Effector CD4-positive, alpha-beta T cell (primary cell): Measurements from ENCODE around the gene CH25H.
A peak's percentile ranks its signal among the peaks of the same experiment; 100 is the strongest.

Experiments
- DNase-seq: peaks from one replicate; pipeline ENCODE4 v3.0.0-alpha.2; 2020

Gene CH25H

DNA sequence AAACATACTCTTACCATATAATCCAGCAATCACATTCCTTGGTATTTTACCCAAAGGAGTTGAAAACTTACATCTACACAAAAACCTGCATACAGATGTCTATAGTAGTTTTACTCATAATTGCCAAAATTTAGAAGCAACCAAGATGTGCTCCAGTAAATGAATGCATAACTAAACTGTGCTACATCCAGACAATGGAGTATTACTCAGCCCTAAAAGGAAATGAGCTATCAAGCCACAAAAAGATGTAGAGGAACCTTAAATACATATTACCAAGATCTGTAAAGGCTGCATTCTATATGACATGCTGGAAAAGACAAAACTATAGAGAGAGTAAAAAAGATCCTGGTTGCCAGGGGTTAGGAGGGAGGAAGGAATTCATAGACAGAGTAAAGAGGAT lies 21.8 kb upstream of the CH25H start:
- no peak for DNase-seq

DNA sequence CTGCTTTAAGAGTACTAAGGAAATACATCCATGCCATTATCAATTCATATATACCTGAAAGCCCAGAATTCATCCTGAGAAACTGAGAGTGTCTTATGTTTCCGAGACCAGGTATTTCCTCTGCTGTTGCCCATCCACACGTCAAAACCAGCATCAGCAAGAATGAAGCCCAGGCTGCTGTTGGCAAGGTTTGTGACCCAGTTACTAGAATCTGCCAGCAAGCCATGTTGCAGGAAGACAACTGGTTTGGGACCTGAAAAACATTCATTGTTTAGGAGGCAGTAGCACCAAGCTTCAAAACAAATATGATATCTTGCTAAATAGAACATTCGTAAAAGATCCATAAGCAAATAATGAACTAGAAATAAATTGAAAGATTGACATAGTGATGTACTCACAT lies 21.0 kb upstream of the CH25H start:
- no peak for DNase-seq

DNA sequence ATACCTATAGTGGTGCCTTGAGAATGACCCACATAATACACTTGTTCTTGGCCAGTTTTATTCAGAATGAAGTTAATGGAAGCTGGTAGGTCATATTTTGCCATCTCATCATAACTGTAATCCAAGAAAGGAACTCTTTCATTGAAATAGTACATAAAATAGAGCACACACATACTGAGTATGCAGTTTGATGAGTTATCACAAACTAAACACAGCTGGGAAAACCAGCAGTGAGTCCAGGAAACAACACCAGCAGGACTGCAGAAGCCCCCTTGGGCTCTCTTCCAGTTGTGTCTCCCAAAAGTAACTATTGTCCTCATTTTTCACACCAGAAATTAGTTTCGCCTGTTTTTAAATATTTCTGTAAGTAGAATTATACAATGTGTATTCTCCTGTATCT lies 19.8 kb upstream of the CH25H start:
- DNase-seq: no peak

DNA sequence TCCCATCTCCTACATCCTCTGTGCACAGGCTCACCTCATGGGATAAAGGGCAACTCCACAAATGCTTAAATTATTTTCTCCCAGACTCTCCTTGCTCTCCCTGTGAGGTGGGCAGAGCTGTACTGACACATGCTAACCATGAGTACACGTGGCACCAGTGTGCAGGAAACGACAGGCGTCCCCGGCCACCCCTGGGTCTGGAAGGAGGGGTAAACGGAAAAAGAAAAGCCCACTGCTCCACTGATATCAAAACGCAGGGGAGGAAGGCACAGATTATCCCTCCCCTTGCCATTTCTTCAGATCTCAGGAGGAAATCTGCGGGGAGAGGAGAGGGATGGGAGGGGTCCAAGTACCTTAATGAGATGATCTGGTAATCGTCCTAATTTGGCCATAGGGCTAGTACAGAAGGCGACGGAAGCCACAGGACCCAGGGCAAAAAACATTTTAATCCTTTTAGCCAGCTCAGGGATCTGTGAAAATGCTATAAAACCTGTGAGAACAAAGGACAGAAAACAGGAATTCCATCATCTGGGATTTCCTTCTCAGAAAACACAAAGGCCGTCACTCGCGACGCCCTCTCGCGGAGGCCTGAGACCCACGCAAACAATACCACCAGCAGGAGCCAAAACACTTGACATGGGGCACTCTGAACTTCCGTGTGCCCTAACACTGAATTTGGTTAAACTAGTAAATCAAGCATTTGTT lies 17.8 kb upstream of the CH25H start:
- no peak for DNase-seq

DNA sequence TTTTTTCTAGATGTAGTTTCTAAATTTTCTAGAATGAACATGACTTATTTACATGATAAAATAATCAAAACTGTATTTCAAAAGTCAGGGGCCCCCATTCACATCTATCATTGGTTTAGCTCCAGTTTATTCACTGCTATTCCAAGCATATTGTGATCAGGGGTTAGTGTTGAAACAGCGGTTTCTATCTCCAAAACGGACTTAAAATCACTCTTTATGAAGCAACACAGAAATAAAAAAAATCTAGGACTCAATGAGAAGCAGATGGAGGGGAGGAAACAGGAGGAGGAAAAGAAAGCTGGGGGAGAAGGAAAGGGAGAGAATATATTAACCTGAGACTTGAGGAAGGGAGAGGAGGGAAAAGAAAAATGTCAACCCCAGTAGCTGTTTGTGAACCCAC lies 14.8 kb upstream of the CH25H start:
- DNase-seq: no peak

DNA sequence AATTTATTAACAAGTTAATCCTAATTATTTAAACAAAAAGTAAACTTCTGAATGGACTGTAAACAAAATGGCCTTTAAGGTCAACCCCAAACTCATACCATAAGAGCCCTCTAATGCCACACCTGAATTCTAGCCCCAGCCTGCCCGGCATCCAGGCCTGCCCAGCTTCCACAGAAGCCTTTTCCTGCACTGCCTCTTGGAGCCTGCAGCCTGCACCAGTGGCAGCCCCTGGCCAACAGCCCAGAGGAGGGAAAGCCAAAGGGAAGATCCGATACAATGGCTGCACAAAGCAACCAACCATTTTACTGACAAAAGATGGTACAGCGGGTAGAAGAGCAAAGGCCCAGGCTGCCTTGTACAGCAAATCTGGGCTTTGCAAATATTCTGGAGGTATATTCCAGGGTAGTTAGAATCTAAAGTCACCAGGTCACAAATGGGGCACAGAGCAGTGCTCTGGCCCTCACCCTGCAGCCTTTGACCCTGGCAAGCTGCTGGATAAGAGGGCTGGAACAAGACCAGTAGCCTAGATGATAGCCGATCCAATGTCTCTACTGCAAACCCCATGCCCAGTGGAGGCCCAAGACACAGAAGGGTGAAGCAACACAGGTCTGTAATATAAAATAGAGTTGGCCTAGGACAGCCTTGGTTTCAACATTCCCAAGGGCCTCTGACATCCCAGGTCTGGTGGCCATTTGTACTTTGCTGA lies 12.5 kb upstream of the CH25H start:
- DNase-seq: no peak

DNA sequence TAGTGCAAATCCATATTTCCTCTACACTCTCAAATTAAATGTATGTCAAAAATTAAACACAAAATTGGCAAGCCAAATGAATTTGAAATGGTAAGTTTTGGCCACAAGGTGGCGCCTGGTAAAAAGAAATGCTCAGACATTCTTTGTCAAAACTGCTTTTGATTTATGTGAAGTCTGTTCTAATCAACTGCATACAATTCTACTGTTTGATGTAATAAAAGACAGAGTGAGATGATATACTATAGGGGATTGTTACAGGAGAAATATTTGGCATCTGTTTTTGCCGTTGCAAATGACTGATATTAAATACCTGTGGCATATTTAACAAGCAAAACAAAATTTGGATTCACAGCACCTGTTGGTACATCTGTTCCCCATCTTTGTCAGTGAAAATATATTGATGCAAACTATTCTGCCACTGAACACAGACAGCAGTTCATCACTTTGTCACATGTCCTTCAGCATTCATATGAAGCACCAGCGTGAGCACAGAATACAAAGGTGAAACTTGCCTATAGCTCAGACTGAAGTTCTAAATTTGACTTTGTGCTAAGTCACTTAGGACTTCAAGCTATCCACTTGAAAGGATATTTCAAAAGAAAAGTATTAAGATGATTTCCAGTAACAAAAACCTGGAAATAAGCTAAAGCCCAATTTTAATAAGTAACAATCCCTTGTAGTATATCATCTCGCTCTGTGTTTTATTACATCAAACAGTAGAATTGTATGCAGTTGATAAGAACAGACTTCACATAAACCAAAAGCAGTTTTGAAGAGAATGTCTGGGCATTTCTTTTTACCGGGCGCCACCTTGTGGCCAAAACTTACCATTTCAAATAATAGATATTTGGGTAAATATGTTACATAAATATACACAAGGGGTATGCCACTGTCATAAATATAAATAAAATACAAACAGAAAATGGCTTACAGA lies 10.2 kb upstream of the CH25H start:
- peak; percentile 61 for DNase-seq

DNA sequence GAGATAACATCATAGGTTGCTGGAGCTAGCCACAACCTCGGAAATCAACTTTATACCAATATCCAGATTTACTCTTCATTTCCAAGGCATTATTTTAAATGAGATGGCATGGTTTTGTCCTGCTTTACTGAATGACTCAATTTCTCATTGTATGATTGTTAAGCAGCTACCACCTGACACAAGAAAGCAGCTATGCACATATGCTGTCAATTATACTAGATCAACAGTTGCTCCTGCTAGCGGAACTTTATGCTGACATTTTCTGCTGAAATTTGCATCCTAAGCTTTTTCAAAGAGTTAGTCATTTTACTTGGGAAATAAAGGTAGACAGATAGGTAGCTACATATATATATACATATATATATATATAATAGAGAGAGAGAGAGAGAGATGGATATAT lies 8.9 kb upstream of the CH25H start:
- no peak for DNase-seq

DNA sequence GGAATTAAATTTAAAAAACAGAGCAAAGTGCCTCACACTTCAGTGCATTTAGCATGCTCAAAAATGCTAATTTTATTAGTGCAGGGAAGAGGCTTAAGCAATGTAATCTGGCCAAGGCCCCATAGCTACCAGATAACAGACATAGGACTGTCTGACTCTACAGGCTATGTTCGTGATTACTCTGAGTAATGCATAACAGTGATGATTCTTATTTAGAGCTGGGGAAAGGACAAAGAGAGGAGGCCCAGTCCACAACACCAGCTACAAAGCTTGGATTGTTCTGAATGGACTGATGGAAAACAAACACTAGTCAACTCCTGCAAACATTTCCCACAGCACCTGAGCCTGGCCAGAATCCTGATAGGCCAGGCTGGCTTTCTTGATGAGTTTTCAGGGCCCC lies 8.4 kb upstream of the CH25H start:
- no peak for DNase-seq

DNA sequence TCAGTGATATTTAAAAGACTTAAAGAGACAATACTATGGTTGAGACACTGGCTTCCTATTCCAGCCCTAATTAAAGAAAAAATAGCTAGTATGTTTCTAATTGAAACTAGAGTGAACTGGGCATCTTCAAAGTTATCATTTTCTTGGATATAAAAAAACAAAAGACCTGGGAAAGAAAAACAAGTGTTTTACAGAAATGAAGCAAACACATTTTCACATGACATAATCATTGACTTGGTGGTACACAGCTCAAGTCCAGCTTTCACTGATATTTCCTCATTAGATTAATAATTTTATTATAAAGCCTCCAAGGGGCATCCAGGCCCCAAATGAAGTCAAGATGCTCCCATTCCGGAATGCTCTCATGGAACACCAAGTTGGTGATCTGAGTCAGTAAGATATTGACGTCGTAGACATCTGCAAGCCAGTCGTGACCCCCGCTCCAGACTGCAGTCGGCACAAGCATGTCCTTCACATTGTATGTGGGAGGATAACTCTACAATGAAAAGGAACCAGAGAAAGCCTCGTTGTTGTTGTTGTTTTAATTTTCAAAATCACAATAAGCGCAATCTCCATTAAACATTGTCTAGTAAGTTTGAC lies 7.5 kb upstream of the CH25H start:
- DNase-seq: no peak

DNA sequence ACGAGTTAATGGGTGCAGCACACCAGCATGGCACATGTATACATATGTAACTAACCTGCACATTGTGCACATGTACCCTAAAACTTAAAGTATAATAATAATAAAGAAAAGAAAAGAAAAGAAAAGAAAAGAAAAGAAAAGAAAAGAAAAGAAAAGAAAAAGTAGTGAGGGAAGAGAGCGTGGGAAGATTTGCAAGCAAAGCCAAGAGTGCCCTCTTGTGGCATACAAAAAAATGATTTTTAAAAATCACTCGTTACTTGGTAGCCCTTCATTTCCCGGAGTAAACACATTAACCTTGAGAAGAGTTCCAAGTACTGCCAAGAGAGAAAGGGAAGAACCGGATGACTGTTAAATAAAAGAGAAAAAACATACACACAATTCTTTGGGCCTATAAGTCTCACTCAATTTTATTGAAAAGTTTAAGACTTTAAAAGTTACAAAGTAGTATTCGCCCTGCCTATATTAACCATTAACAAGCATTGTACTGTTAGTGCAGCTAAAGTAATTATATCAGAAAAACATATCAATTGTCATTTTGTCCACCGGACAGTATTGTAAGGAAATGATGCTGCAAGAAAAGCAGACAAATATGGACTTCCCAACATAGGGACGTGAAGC lies 6.2 kb upstream of the CH25H start:
- no peak for DNase-seq

DNA sequence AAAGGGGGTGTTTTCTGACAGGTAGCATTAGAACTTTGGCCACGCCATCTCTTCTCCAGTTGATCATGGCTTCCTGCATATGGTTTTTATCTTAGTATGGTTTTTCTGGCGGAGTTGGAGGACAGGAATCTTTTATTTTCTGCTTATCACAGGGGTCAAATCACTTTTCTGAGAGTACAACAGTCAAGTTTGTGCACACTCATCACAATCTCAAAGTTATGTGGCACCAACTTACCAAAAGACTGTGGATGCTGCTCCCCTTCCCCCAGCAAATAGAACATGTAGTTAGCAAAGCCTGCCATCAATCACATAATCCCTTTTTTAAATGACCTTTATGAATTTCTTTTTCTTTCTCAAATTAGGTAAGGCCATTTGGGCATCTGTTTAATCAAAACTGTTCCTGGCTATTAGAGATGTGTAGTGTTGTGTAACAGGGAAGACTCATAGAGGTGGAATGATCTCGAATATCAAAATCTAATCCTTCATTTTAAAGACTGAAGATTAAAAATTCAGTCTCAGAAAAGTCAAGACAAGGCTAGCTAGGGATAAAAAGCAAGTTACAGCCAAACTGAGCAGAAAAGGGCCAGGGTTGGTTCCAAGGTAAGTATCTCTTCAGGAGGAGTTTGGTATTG lies 3.8 kb upstream of the CH25H start:
- DNase-seq: no peak

DNA sequence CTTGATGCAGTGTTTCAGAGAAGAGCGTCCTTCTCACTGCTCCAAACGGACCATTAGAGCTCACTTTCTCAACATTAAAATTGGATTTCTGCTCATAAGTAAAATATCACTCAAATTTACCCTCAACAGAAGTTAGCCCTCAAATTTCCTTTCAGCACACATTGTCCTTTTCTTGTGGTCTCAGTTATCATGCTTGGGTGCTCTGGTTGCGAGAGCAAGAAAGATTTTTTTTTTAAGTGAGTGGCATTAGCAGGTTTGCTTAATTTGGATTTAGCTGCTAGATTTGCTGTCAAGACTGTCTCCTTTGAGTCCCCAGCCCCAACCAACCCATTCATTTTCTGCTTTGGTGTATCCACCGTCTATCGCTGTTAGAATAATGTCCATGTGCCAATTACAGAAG lies 2.6 kb upstream of the CH25H start:
- DNase-seq: no peak

DNA sequence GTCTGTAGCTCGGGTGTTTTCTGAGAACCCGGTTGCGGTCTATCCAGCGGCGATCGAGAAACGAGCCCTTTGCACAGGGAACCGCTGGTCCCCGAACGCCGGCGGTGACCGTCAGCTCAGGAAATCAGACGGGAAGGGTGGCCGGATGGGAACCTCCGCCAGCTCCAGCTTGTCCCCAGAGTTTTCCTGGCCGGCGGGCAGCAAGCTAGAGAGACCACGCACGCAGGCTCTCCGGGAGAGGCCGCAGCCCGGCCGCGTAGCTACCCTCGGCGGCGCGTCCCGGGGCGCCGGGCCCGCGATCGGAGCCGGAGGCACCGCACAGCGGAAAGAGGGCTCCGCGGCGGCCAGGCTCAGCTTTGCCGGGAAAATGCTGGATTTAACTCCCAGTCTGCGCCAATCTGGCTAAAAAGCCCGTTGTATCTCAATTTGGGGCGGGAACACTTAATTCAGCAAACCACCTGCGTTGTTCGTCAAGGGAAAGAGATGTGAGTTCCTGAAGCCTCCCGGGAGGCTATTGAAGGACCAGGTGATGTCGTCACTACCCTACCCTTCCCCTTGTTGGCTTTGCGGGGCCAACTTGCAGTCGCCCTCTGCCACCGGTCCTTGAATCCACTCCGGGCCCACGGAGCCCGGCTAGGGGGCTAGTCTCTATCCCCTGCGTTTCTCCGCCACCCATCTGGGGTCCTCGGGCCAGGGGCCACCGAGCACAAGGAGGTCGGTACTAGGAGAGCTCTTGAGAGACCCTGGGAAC lies 859 bp upstream of the CH25H start:
- DNase-seq: no peak

DNA sequence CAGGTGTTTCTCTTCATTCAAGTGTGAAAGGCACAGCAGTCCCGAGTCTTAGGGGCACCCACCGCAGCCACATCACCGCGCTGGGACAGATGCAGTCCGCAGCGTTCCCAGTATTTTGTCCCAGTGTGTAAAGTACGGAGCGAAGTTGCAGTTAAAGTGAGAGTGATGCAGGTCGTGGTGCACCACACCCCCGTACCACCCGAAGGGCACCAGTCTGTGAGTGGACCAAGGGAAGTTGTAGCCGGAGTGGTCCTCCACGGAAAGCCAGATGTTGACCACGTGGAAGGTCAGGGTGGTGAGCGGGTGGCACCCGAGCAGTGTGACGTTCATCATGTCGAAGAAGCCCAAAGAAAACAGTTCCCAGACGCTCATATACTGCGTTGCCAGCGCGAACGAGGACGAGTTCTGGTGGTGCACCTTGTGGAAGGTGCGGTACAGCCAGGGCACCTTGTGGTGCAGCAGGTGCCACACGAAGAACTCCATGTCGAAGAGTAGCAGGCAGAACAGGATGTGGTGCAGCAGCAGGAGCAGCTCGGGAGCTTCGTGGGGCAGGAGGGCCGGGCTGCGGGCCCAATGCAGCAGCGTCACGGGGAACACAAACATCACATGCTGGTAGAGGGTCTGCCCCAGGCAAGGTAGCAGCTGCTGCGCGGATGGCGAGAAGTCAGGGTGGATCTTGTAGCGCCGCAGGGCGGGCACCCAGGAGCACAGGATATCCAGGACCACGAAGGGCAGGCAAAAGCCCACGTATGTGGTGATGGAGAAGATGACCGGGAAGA lies 526 bp downstream of the CH25H start:
- DNase-seq: peak; percentile 24

DNA sequence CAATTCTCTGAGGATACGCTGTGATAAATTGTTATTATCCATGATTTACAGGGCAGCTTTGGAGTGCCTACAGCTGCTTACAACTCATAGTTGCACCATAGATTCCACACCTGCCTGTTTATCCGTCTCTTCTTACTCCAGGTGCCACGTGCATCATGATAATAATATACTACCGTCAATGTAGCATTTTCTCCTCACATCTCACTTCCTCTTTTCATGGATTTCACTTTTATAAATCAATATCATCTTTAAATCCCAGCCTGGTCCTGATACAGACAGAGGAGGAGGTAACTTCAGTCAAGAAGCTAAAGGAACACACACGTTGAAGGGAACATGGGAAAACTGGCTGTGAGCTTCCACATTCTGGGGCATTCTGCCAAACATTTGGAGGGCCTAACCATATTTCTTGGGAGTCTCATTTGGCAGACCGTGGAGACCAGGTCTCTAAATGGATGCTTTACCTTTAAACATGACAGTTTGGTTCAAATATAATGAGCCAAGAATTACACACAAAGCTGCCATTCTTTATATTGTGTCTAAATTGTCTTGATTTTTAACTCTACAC lies 2.4 kb downstream of the CH25H start:
- no peak for DNase-seq

DNA sequence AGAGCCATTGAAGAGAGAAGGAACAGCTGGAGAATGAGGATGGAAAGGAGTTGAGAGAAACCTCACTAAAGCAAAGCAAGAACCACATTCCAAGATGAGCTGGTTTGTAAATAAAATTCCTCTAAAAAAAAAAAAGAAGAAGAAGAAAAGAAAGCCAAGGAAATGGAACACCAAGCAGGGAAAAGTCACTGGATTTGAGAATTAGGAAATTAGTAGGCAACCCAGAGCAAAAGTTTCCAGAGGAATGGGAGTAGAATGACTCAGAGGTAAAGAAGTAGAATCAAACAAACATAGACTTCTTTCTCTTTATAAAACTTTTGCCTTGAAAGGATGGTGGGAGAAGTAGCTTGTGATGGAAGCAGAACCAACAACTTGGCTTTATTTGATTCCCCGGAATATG lies 3.9 kb downstream of the CH25H start:
- no peak for DNase-seq

DNA sequence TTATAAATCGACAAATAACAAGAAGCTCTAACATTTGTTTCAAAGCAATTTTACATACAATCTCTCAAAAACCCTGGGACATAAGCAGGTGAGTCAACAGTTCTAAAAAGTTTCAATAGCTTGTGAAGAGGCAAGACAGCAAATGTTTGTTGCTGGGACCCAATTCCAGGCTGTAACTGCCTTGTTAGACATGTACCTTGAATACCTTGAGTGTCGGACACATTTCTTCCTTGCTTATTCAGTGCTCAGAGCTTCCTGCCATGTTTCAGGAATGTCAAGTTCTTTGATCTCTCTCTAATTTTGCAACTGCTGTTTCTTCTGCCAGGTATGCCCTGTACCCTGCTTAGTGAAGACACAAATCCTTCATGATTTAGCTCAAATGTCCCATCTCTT lies 5.1 kb downstream of the CH25H start:
- no peak for DNase-seq

DNA sequence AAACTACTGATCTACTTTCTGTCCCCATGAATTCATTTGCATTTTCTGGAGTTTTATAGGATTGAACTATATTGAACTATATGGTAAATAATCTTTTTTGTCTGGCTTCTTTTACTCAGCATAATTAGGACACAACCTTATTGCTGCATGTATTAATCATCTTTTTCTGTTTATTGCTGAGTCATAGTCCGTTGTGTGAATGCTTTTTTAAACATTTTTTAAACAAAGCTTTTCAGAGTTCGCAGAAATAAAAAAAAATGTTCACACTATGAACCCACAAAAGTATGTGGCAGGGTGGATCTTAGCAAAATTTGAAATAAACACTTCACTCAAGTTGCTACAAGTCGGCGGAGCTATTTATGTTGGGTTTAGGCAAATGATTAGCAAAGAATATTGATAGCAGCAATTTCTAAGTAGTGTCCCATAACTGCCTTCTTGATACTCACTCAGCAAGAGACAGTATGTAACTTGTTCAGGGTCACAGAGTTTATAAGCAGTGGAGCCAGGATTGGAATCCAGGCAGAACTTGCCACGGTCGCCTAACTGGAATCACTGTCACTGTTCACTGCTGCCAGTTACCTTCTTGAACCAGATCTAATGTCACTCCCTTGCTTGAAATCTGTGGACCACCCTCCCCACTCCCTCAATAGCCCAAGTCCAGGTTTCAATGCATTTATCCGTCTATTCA lies 5.6 kb downstream of the CH25H start:
- DNase-seq: no peak

DNA sequence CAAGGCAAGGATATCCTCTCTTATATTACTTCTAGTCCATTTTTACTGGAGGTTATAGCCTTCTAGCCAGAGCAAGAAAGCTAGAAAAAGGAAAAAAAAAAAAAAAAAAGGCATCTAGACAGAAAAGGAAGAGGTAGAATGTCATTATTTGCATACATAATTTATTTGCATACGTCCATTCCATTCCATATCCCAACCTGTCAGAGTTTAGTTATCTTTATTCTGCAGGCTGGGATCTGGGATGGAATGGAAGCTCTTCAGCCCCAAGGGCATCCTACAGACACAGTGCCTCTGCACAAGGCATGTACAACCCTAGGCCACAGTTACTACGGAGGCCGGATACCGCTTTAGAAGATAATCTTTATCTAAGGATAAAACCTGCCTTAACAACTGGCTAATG lies 9.6 kb downstream of the CH25H start:
- DNase-seq: no peak
